ENCODE data around the gene CLCF1.
A peak's percentile ranks its signal among the peaks of the same experiment; 100 is the strongest.

The CLCF1 gene

DNA sequence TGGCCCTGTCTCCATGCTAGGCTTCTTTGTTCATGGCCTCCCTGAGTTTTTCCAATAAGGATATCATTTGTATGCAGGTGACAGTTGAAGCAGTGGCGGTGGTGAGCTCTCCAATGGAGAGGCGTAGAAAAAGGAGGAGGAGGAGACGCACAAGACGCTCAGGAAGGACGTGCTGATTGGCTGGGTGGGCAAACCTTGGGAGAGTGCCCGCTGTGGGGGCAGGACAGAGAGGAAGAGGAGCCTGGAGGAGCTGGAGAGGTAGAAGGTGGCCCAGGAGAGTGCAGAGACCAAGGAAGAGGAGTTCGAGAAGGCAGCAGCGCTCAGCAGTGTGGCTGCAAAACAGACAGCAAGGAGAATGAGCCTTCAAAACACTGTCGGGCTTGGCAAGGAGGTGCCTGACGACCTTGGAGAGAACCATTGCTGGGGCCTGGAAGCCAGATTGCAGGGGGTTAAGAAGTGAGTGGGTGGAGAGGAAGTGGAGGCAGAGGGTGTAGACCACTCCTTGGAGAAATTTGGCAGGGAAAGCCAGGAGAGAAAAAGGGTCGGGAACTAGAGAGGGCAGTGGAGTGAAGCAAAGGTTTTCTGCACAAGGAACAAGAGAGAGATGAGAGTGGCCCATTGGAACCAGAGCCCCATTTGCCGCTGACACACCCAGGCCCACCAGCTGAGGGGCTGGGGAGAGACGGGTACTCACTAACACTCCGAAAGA, 7.5 kb downstream of the CLCF1 start:
- DNase-seq = no peak
- Histone ChIP-seq H3K27me3 (no peaks in the 10 kb centered on the region), H3K36me3 (peaks cover 0 to 15% (median 12%) of the 10 kb centered on the region in 3 donors), H3K27ac (peak overlapping the region; percentile 52 to 64), H3K9me3 (no peaks in the 10 kb centered on the region), H3K4me3 (no peak overlapping the region), H3K4me1 (peaks cover 0 to 25% (median 22%) of the 10 kb centered on the region in 4 donors)
- intact Hi-C loops (cut with DNase I; ENCODE audit: low total_unique reads) = no loop called here
- TF ChIP-seq, protein P1, sequence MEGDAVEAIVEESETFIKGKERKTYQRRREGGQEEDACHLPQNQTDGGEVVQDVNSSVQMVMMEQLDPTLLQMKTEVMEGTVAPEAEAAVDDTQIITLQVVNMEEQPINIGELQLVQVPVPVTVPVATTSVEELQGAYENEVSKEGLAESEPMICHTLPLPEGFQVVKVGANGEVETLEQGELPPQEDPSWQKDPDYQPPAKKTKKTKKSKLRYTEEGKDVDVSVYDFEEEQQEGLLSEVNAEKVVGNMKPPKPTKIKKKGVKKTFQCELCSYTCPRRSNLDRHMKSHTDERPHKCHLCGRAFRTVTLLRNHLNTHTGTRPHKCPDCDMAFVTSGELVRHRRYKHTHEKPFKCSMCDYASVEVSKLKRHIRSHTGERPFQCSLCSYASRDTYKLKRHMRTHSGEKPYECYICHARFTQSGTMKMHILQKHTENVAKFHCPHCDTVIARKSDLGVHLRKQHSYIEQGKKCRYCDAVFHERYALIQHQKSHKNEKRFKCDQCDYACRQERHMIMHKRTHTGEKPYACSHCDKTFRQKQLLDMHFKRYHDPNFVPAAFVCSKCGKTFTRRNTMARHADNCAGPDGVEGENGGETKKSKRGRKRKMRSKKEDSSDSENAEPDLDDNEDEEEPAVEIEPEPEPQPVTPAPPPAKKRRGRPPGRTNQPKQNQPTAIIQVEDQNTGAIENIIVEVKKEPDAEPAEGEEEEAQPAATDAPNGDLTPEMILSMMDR (IDR thresholded peaks at IDR 0.05) = no peak

DNA sequence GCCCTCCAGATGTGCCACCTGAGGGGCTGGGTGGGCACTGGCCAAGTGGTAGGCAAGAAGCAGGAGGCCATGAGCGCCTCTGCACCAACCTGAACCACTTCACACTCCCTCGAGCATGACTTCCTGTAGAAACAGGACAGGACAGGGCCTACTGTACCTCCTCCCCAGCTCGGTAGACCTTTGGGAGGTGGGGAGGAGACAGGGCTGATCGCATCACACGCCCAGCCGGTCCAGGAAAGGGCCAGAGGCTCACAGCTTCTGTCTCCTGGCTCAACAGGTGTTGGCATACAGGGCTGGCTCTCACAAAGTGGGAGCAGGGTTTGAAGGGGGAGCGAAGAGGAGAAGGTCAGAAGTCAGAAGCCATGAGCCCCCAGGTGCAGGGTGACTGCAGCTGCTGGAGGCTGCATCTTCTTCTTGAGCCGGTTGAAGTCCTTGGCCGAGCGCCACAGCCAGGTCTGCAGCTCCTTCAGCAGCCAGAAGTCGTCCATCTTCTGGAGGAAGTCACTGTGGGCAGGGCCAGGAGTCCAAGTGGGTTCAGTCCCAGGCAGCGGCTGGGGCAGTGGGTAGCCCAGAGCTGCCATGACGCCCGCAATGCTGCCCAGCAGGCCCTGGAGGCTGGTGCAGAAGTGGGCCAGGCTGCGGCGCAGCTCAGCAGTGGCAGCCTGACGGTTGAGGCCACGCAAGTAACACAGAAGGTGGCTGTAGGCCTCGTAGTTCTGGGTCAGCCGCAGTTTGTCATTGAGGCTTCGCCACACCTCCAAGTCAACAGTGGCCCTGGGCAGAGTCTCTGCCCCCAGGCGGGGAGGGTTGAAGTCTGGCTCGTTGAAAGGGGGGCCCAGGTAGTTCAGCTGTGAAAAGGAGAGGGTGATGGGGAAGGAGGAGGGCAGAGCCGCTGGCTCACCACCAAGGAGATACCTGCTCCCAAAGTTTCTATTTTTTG, 8.3 kb downstream of the CLCF1 start:
- Histone ChIP-seq H3K27ac (no peak overlapping the region), H3K9me3 (no peaks in the 10 kb centered on the region), H3K27me3 (no peaks in the 10 kb centered on the region), H3K4me1 (peaks cover 0 to 21% (median 15%) of the 10 kb centered on the region in 4 donors), H3K4me3 (no peak overlapping the region), H3K36me3 (peaks cover 0 to 15% (median 12%) of the 10 kb centered on the region in 3 donors)
- intact Hi-C loops (cut with DNase I; ENCODE audit: low total_unique reads) = no loop called here
- TF ChIP-seq, protein P1 (IDR thresholded peaks at IDR 0.05) = no peak
- no peak for DNase-seq

DNA sequence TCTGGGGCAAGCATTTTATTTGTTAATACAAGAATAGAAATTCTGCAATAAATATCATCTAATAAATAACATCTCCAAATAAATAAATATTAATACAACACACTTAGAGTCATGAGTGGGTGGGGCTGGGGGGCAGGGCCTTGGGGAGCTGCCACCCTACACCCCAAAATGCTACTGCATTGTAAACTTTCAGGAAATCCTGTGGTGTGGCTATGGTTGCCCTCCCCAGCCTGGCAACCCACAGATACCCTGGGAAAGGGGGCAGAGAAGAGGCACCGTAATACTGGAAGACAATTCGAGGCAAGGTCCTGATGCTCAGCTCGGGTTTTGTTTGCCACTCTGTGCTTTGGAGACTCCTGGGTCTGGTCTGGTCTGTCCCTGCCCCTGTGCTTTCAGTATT, 9.2 kb downstream of the CLCF1 start:
- no peak overlapping the region for H3K4me3 ChIP-seq
- no peaks in the 10 kb centered on the region for H3K9me3 ChIP-seq
- H3K27me3 ChIP-seq = no peaks in the 10 kb centered on the region
- H3K4me1 ChIP-seq = peaks cover 0 to 21% (median 14%) of the 10 kb centered on the region in 4 donors
- DNase-seq = no peak
- peaks cover 0 to 15% (median 12%) of the 10 kb centered on the region in 3 donors for H3K36me3 ChIP-seq
- intact Hi-C loops (cut with DNase I; ENCODE audit: low total_unique reads) = no loop called here
- TF ChIP-seq, protein P1 (IDR thresholded peaks at IDR 0.05) = no peak
- no peak overlapping the region for H3K27ac ChIP-seq

DNA sequence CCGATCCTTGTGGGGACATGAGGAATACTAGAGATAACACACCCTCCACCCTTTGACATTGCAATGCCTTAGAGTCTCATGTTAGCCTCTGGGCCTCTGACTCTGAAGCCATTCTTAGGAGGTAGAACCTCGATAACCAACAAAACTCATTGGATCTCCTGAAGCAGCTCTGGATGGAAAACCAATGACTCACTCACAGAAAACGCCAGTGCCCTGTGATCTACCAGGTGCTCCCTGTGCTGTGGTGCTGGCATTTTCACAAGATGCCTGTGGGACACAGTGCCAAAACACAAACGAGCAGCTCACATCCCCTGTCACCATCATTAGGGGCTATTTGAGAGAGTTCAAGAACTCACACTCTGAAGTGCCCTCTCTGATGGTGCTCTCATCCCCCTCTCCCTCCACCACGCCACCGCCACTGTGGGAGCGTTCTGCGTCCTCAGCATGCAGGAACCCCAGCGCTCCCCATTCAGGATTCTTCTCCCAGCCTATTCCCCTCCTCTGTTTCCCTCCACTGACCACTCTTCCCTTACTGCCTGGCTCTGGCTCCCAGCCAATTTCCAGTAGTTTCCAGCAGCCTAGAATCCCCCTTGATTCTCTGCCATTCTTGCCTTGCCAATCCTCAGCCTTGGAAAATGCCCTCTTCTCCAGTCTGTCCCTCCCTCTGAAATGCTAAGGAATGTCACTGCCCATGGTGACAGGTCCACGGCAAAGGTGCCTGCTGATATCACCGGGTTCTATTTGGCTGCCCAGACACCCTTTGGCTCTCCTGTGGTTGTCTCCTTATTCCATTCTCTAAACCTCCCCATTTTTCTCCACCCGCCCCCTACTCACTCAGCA, 15.3 kb downstream of the CLCF1 start:
- no peak overlapping the region for H3K4me3 ChIP-seq
- H3K36me3 ChIP-seq = no peaks in the 10 kb centered on the region
- TF ChIP-seq, protein P1 (IDR thresholded peaks at IDR 0.05) = no peak
- intact Hi-C loops (cut with DNase I; ENCODE audit: low total_unique reads) = no loop called here
- H3K27ac ChIP-seq = peak overlapping the region; percentile 96 to 97
- no peaks in the 10 kb centered on the region for H3K27me3 ChIP-seq
- no peaks in the 10 kb centered on the region for H3K9me3 ChIP-seq
- no peak for DNase-seq
- peaks cover 8 to 46% (median 35%) of the 10 kb centered on the region in 4 donors for H3K4me1 ChIP-seq

DNA sequence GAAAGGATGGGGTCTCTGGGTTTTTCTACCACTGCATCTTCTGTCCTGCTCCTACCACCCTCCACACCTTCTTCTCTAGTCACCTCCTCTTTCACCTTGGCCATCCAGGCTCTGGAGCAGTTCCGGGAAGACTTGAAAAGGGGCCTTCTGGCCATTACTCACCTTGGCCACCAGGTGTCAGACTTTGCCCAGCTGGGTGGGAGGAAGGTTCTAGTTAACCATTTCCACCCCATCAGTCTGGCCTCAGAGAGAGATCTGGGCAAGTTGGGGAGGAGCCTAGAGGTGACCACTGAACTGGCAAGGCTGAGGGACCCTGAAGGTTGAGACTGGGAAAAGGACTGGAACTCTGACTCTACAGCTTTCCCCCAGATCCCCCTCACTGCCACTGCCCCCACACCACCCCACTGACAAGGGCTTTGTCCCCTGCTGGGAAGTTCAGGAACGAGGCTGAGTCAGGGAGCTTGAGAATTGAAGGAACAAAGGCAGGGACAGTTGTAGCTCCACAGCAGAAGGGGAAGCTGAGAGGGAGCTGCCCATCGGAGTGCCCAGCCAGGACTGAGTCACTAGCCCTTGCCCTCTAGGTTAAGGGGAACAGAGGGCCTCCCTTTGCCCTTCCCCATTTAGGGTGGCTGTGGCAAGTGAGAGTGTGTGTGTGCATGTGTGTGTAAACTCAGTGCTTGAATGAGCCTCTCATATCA, 16.4 kb downstream of the CLCF1 start:
- intact Hi-C loops (cut with DNase I; ENCODE audit: low total_unique reads) = no loop called here

More for the DNA sequence above, 16.4 kb downstream of the CLCF1 start:
- Histone ChIP-seq H3K4me1 (peaks cover 8 to 53% (median 40%) of the 10 kb centered on the region in 4 donors), H3K4me3 (no peak overlapping the region), H3K9me3 (no peaks in the 10 kb centered on the region), H3K27me3 (no peaks in the 10 kb centered on the region), H3K36me3 (no peaks in the 10 kb centered on the region), H3K27ac (peak overlapping the region; percentile 96 to 97)
- peak; percentile 58 to 79 for DNase-seq
- TF ChIP-seq, protein P1 (IDR thresholded peaks at IDR 0.05) = peak; percentile 92 to 93
